ENCODE results near the gene POLR2L. TPM values are rescaled to one million over a fixed set of nuclear protein-coding genes. Genes with fewer than 3 reads are reported as not detected.
A peak's percentile ranks its signal among the peaks of the same experiment; 100 is the strongest.

POLR2L gene
- total RNA-seq, 4 donors from 2014 or later = 71.7 to 140 (median 110) TPM

DNA sequence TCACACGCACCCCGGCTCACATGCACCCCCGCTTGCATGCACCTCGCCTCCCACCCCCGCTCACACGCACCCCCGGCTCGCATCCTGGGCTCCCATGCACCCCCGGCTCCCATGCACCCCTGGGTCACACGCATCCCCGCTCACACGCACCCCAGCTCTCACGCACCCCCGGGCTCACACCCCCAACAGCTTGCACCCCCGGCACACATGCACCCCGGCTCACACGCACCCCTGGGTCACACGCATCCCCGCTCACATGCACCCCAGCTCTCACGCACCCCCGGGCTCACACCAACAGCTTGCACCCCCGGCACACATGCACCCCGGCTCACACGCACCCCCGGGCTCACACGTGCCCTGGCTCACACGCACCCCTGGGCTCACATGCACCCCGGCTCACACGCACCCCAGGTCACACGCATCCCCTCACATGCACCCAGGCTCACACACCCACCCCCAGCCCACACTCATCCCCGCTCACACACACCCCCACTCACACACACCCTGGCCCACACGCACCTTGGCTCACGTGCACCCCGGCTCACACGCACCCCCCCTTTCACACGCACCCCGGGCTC, 16.5 kb upstream of the POLR2L start:
- WGBS, 2 donors = 82 to 87% methylated on average over 36 to 37 of the region's 37 CpGs
- Histone ChIP-seq H3K36me3 (peaks cover 0 to 33% (median 0%) of the 10 kb centered on the region in 3 donors), H3K27ac (no peak overlapping the region), H3K27me3 (no peaks in the 10 kb centered on the region), H3K4me1 (peaks cover 0 to 94% (median 20%) of the 10 kb centered on the region in 4 donors), H3K4me3 (no peak overlapping the region), H3K9me3 (no peaks in the 10 kb centered on the region)
- DNase-seq (ENCODE audit: low spot score in 2 of 2) = no peak
- TF ChIP-seq, protein P1, sequence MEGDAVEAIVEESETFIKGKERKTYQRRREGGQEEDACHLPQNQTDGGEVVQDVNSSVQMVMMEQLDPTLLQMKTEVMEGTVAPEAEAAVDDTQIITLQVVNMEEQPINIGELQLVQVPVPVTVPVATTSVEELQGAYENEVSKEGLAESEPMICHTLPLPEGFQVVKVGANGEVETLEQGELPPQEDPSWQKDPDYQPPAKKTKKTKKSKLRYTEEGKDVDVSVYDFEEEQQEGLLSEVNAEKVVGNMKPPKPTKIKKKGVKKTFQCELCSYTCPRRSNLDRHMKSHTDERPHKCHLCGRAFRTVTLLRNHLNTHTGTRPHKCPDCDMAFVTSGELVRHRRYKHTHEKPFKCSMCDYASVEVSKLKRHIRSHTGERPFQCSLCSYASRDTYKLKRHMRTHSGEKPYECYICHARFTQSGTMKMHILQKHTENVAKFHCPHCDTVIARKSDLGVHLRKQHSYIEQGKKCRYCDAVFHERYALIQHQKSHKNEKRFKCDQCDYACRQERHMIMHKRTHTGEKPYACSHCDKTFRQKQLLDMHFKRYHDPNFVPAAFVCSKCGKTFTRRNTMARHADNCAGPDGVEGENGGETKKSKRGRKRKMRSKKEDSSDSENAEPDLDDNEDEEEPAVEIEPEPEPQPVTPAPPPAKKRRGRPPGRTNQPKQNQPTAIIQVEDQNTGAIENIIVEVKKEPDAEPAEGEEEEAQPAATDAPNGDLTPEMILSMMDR (IDR thresholded peaks at IDR 0.05) = no peak
- no peak for TF ChIP-seq EP300 (IDR thresholded peaks at IDR 0.05)
- no peak for TF ChIP-seq POLR2A (IDR thresholded peaks at IDR 0.05)

DNA sequence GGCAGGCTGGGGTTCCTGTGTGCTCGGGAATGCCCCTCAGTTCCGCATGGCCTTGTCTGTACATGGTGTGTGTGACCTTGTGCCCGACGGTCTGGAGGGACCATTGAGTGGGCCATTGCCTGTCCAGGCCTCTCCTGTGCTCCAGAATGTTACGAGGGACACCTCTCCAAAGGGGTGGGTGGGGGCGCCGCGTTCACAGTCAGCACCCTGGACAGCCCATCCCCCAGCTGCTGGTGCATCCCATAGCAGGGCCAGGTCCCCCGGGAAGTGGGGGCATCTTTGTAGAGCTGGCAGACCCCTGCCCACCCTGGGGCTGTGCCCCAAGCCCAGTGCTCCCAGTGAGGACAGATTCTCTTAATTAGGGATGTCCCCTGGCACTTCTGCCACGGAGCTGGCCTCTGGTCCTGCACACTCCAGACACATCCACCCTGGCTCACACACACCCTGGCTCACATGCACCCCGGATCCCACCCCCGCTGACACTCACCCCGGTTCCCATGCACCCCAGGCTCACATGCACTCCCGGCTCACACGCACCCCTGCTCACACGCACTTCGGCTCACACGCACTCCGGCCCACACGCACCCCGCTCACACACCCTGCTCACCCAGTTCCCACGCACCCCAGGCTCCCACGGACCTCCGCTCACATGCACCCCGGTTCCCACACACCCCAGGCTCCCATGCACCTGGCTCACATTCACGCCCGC, 15.9 kb upstream of the POLR2L start:
- peaks cover 0 to 27% (median 0%) of the 10 kb centered on the region in 3 donors for H3K36me3 ChIP-seq
- TF ChIP-seq POLR2A (IDR thresholded peaks at IDR 0.05) = no peak
- TF ChIP-seq EP300 (IDR thresholded peaks at IDR 0.05) = no peak
- TF ChIP-seq, protein P1 (IDR thresholded peaks at IDR 0.05) = no peak
- no peak overlapping the region for H3K4me3 ChIP-seq
- H3K27ac ChIP-seq = no peak overlapping the region
- 83 to 85% methylated on average over 24 to 27 of the region's 27 CpGs for WGBS, 2 donors
- peaks cover 0 to 96% (median 20%) of the 10 kb centered on the region in 4 donors for H3K4me1 ChIP-seq
- no peaks in the 10 kb centered on the region for H3K27me3 ChIP-seq
- DNase-seq (ENCODE audit: low spot score in 2 of 2) = no peak
- no peaks in the 10 kb centered on the region for H3K9me3 ChIP-seq

DNA sequence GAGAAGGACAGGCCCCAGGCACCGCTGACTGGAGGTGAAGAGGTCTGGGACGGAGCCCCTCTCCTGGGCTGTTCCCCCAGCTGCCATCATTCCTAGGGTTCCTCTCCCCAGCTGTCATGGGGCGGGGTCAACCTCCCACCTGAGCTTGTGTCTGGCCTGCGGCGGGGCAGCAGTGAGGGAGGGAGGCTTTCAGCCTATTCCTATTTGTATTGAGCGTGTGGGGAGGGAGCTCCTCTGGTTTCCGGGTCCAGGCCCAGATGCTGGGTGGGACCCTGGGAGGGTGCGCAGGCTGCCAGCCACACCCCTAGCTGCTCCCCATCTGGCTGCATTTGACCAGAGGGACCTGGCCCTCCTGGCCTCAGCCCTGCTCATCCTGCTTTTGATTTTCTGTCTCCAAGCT, 14.1 kb upstream of the POLR2L start:
- Histone ChIP-seq H3K4me1 (peaks cover 0 to 97% (median 17%) of the 10 kb centered on the region in 4 donors), H3K4me3 (no peak overlapping the region), H3K27ac (peak overlapping the region in 1 of 4 donors; percentile 51), H3K27me3 (no peaks in the 10 kb centered on the region), H3K36me3 (peaks cover 0 to 23% (median 0%) of the 10 kb centered on the region in 3 donors), H3K9me3 (no peaks in the 10 kb centered on the region)
- no peak for TF ChIP-seq POLR2A (IDR thresholded peaks at IDR 0.05)
- TF ChIP-seq EP300 (IDR thresholded peaks at IDR 0.05) = no peak
- TF ChIP-seq, protein P1 (IDR thresholded peaks at IDR 0.05) = no peak
- WGBS, 2 donors = 66 to 88% methylated on average over 7 to 8 of the region's 8 CpGs
- DNase-seq (ENCODE audit: low spot score in 2 of 2) = no peak

DNA sequence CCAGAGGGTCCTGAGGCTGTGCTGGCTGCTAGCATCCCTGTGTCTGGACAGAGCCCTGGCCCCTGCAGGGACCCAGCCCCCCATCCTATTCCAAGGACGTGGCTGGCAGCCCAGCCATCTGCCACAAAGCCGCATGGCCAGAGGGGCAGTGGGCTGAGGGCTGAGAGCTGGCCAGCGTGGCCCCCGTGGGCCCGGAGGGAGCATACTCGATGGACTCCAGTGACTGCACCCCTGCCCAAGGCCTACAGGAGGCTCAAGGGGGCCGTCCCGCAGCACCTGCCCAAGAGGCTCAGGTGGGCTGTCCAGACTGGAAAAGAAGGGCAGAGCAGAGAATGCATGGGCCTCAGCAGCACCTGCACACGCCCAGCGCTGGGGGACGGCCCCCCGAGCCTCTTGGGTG, 13.5 kb upstream of the POLR2L start:
- Histone ChIP-seq H3K27ac (peak overlapping the region in 1 of 4 donors; percentile 51), H3K4me3 (no peak overlapping the region), H3K27me3 (no peaks in the 10 kb centered on the region), H3K9me3 (no peaks in the 10 kb centered on the region), H3K4me1 (peaks cover 0 to 97% (median 17%) of the 10 kb centered on the region in 4 donors), H3K36me3 (peaks cover 0 to 23% (median 0%) of the 10 kb centered on the region in 3 donors)
- TF ChIP-seq, protein P1 (IDR thresholded peaks at IDR 0.05) = no peak
- TF ChIP-seq POLR2A (IDR thresholded peaks at IDR 0.05) = no peak
- TF ChIP-seq EP300 (IDR thresholded peaks at IDR 0.05) = no peak
- 63 to 86% methylated on average over 2 to 10 of the region's 12 CpGs for WGBS, 2 donors
- no peak for DNase-seq (ENCODE audit: low spot score in 2 of 2)

DNA sequence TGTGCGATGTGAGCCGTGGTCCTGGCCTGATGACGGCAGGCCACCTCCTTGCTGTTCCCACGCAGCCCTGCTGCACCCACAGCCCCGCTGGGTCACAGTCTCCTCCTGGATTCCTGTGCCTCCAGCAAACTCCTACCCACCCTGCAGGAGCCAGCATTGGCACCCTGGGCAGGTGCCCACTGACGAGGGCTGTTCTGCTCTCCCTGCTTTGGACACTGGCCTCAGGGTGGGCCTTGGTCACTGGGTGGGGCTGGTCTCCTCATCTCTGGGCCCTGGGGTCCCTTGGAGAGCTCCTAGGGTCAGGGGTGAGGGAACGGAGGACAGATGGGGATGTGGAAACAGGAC, 13.0 kb upstream of the POLR2L start:
- H3K27ac ChIP-seq = peak overlapping the region in 1 of 4 donors; percentile 51
- H3K27me3 ChIP-seq = no peaks in the 10 kb centered on the region
- TF ChIP-seq EP300 (IDR thresholded peaks at IDR 0.05) (no peak), POLR2A (IDR thresholded peaks at IDR 0.05) (no peak)
- TF ChIP-seq, protein P1 (IDR thresholded peaks at IDR 0.05) = no peak
- H3K4me1 ChIP-seq = peaks cover 0 to 97% (median 17%) of the 10 kb centered on the region in 4 donors
- DNase-seq (ENCODE audit: low spot score in 2 of 2) = no peak
- no peak overlapping the region for H3K4me3 ChIP-seq
- no peaks in the 10 kb centered on the region for H3K9me3 ChIP-seq
- WGBS, 2 donors = 45 to 90% methylated on average over 4 to 6 of the region's 7 CpGs
- H3K36me3 ChIP-seq = peaks cover 0 to 23% (median 0%) of the 10 kb centered on the region in 3 donors
